Measurements from ENCODE around the gene DHRS4L2.
"Not testable (repeated sequence)": the region's sequence is repeated elsewhere in the genome, so short reads cannot be mapped to it uniquely, and the experiment has no call there.

GRCh38 chr14:24019944-24020343, 31.2 kb downstream of the DHRS4L2 start:
- TF ChIP-seq CTCF, POLR2AphosphoS5 (IDR thresholded peaks at IDR 0.05): not testable (repeated sequence)

All from sigmoid colon (tissue), 4 donors.